ENCODE data around the gene PDIK1L.

GRCh38 chr1:26089125-26089524 is 22.5 kb upstream of the PDIK1L start:
- TF ChIP-seq EZH2 (IDR thresholded peaks at IDR 0.05; ENCODE audit: borderline replicate concordance, low read length) (no peak), CTCF (conservative IDR thresholded peaks at IDR 0.05 in 1 of 2, IDR thresholded peaks at IDR 0.05 in 1 of 2; ENCODE audit: extremely low read depth in 1 of 2, insufficient read depth in 1 of 2, low read depth in 1 of 2, low read length in 2 of 2) (no peak)
